Heart left ventricle (tissue), 16 donors: ENCODE measurements around the gene SORCS2. TPM values are rescaled to one million over a fixed set of nuclear protein-coding genes. Genes with fewer than 3 reads are reported as not detected.

ENCODE experiments used
- ATAC-seq, 4 donors: fragments of 200-7000 bp; cut with Tn5 transposase; one replicate each; pipeline ENCODE4 v1.9.1; 2020 to 2022; ENCODE audit warnings: moderate library complexity in 4 of 4, mild to moderate bottlenecking in 3 of 4, moderate number of reproducible peaks in 1 of 4
- DNase-seq, 5 donors: peaks; one replicate each; pipeline ENCODE4 v3.0.0-alpha.2; 2020
- H3K27ac ChIP-seq, 12 donors: fragments of 200-600 bp; sonication (generic) in 4 of 12; one replicate each; pipeline versions ENCODE4 v1.5.0 to v1.8.0; 2016 to 2022; ENCODE audit warnings: mild to moderate bottlenecking in 2 of 12
- H3K27me3 ChIP-seq, 9 donors: fragments of 200-600 bp; sonication (generic) in 2 of 9; one replicate each; pipeline versions ENCODE4 v1.5.1 to v1.8.0; 2016 to 2022; ENCODE audit warnings: mild to moderate bottlenecking in 3 of 9
- H3K36me3 ChIP-seq, 9 donors: fragments of 200-600 bp; sonication (generic) in 2 of 9; one replicate each; pipeline versions ENCODE4 v1.5.0 to v1.8.0; 2018 to 2022; ENCODE audit warnings: mild to moderate bottlenecking in 2 of 9
- H3K4me1 ChIP-seq, 12 donors: fragments of 200-600 bp; sonication (generic) in 4 of 12; one replicate each; pipeline versions ENCODE4 v1.5.0 to v1.8.0; 2016 to 2022; ENCODE audit warnings: mild to moderate bottlenecking in 3 of 12
- H3K4me3 ChIP-seq, 12 donors: fragments of 200-600 bp; sonication (generic) in 4 of 12; one replicate each; pipeline versions ENCODE4 v1.5.0 to v1.8.0; 2017 to 2022; ENCODE audit warnings: mild to moderate bottlenecking in 9 of 12, moderate library complexity in 4 of 12
- H3K9me3 ChIP-seq, 12 donors: fragments of 200-600 bp; sonication (generic) in 4 of 12; one replicate each; pipeline versions ENCODE4 v1.5.0 to v1.8.0; 2016 to 2022; ENCODE audit warnings: mild to moderate bottlenecking in 1 of 12
- POLR2A ChIP-seq, 2 donors: fragments of 450-650 bp; IDR thresholded peaks; one replicate each; pipeline ENCODE4 v1.6.1; 2017; ENCODE audit warnings: antibody characterized with exemption in 2 of 2, mild to moderate bottlenecking in 2 of 2, moderate library complexity in 2 of 2
- WGBS, 4 donors: extraction: QIAGEN DNeasy Blood & Tissue Kit in 2 of 4; methylation state at CpG; one replicate each; pipeline versions ENCODE4 v1.1.5 to v1.1.7; 2013 to 2018; 5-methylcytosine and 5-hydroxymethylcytosine counted together
- intact Hi-C, 10 donors: fragments of 100-400 bp; cut with DNase I; formaldehyde crosslinking; loops; one replicate each; pipeline versions ENCODE4 v1.11.1 to v1.14.2; 2022
- polyA plus RNA-seq, 2 donors: library from polyadenylated mRNA; stranded (reverse); fragments of 200-250 nt; gene quantifications; one replicate each; pipeline ENCODE4 v1.2.3, GENCODE V29; 2013
- total RNA-seq, 9 donors: library from RNA; depleted of rRNA in 2 of 9; stranded (reverse); fragments of >200 nt in 2 of 9; fragmentation: NEBNext Ultra II Directional in 3 of 9; extraction: Animal tissue kit (Norgen Biotek cat#: 25700) in 3 of 9; gene quantifications; one replicate each; pipeline versions ENCODE4 v1.1.0 to v1.2.4, GENCODE V29; 2016 to 2023
- TF ChIP-seq, protein P1 (sequence below), 12 donors: fragments of 200-600 bp; sonication (generic) in 4 of 12; IDR thresholded peaks; one replicate each; pipeline versions ENCODE4 v1.5.0 to v1.8.0; 2018 to 2022; ENCODE audit warnings: antibody characterized with exemption in 12 of 12, mild to moderate bottlenecking in 5 of 12
- donor health status: ischemic (EF 13 %, LVEDD 7.1; RV severe dilation, severe dysfunction).
- donor health status: healthy with polysubstance abuse.
- donor health status: DM: no; HTN: yes; CAD: no.
- donor health status: DM: no; HTN: no; CAD: no.
- donor health status: ischemic (EF 25% LVEDD 6.9; RV normal size, moderate dysfunction).
- donor health status: ischemic (EF 25% LVEDD 5.7; RV mildly dilated, moderate dysfunction).
- donor health status: healthy.
- donor health status: DM: yes; HTN: yes; CAD: no.
- donor health status: ischemic (EF 35%, LVEDD 5.7; RV mildly dilated, moderate dysfunction).
- donor health status: nonischemic (EF 11% LVEDD 7.7; RV severe dilation, severe dysfunction).
- donor health status: DM: yes; HTN: yes; CAD: no.
- donor health status: PGD.
- donor health status: ischemic (EF 29% LVEDD 5.4; RV normal size, mild dysfunction).
- donor health status: nonischemic (EF 23%, LVEDD 6.1; RV moderate dilation, normal function).

SORCS2 gene
- total and polyA plus RNA-seq, 11 donors, result 0.28 to 5.5 (median 2.4) TPM

DNA sequence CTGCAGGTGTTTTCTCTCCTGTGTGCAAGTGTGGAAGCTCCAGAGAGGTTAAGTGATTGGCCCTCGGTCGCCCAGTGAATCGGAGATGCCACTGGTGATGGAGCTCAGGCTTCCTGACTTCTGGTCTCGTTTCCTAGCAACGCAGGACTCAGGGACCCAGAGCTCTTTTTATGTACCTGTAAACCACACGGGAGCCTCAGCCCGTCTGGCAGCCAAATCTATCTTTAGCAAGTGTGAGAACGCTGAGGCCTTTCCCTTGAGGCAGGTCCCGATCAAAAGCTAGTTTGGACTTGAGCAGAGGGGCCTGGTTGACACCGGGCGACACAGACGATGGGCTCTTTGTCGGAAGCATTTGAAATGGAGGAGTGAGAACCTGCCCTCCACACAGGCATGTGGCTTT is 116.8 kb downstream of the SORCS2 start:
- Histone ChIP-seq H3K9me3 (no peaks in the 10 kb centered on the region), H3K27me3 (no peaks in the 10 kb centered on the region), H3K4me1 (peaks cover 0 to 21% (median 4%) of the 10 kb centered on the region in 12 donors), H3K4me3 (no peak overlapping the region), H3K27ac (no peak overlapping the region), H3K36me3 (no peaks in the 10 kb centered on the region)
- intact Hi-C loops, result loop anchor here in 5 of 10 donors (5.0 to 10.0 kb wide), 4 partner anchors 86 to 416 kb away; no protein-coding TSS in a partner anchor
- ATAC-seq (peak; percentile 23 to 73 (median 62)), DNase-seq (peak in 1 of 5 donors; percentile 60)
- 43 to 64% (median 45%) methylated on average over 13 of the region's 13 CpGs for WGBS, 4 donors
- no peak for TF ChIP-seq POLR2A (IDR thresholded peaks at IDR 0.05)

DNA sequence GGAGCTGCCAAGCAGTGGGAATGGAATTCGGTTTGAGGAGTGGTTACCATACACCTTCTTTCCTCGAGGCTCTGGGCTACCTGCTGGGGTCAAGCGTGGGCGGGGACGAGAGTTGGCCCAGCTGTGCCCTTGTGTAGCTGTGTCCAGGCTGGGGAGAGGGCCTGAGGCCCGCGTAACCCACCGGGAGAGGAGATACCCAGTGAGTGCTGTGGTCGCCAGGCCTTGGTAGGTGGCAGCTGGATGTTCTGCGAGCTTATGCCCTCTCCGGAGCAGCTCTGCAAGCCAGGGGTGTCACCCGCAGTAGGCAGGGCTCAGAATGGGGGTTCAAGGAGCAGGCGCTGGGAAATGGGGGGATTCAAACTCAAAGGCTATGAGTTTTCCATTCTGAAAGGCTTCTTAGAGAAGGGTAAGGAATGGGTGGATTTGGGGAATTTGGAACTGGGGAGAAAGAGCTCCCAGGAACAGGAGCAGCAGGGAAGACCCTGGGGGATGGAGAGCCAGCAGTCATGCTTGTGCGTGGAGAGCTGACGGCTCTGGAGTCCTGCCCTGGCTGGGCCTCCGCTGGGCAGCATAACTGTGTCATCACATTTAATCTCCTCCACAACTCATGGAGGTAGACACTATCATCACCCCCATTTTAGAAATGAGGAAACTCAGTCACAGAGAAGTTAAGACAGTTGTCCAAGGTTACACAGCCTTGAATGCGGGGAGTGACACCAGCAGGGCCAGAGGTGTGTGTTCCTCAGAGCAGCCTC is 117.5 kb downstream of the SORCS2 start:
- Histone ChIP-seq H3K27me3 (no peaks in the 10 kb centered on the region), H3K27ac (no peak overlapping the region), H3K36me3 (no peaks in the 10 kb centered on the region), H3K4me3 (no peak overlapping the region), H3K4me1 (peaks cover 0 to 21% (median 4%) of the 10 kb centered on the region in 12 donors), H3K9me3 (no peaks in the 10 kb centered on the region)
- DNase-seq, result no peak
- no peak for TF ChIP-seq POLR2A (IDR thresholded peaks at IDR 0.05)
- TF ChIP-seq, protein P1, sequence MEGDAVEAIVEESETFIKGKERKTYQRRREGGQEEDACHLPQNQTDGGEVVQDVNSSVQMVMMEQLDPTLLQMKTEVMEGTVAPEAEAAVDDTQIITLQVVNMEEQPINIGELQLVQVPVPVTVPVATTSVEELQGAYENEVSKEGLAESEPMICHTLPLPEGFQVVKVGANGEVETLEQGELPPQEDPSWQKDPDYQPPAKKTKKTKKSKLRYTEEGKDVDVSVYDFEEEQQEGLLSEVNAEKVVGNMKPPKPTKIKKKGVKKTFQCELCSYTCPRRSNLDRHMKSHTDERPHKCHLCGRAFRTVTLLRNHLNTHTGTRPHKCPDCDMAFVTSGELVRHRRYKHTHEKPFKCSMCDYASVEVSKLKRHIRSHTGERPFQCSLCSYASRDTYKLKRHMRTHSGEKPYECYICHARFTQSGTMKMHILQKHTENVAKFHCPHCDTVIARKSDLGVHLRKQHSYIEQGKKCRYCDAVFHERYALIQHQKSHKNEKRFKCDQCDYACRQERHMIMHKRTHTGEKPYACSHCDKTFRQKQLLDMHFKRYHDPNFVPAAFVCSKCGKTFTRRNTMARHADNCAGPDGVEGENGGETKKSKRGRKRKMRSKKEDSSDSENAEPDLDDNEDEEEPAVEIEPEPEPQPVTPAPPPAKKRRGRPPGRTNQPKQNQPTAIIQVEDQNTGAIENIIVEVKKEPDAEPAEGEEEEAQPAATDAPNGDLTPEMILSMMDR (IDR thresholded peaks at IDR 0.05), result no peak
- intact Hi-C loops, result loop anchor here in 5 of 10 donors (5.0 to 10.0 kb wide), 4 partner anchors 85 to 415 kb away; no protein-coding TSS in a partner anchor
- ATAC-seq, result no peak
- 80 to 84% (median 82%) methylated on average over 15 to 17 of the region's 17 CpGs for WGBS, 4 donors

DNA sequence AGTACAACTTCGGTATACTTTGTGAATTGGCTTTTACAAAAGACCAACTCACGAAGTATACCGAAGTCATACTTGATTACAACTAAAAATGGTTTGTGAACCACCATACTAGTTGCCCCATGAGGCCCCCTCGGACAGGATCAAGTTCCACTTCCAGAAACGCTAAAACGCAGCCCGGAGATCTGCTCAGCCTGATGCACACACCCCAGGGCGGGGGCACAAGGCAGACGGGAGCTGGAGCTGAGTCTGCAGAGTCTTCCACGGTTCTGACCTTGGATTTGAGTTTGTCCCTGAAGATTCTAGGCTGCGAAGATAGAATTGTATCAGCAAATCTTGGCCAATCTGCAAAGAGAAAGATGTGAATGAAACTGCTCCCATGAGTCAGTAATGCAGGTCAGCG is 118.1 kb downstream of the SORCS2 start:
- Histone ChIP-seq H3K36me3 (no peaks in the 10 kb centered on the region), H3K27ac (no peak overlapping the region), H3K4me3 (no peak overlapping the region), H3K9me3 (no peaks in the 10 kb centered on the region), H3K27me3 (no peaks in the 10 kb centered on the region), H3K4me1 (peaks cover 0 to 21% (median 4%) of the 10 kb centered on the region in 12 donors)
- DNase-seq (no peak), ATAC-seq (no peak)
- 72 to 78% (median 75%) methylated on average over 12 of the region's 12 CpGs for WGBS, 4 donors
- TF ChIP-seq, protein P1 (IDR thresholded peaks at IDR 0.05), result no peak
- intact Hi-C loops, result no loop called here

DNA sequence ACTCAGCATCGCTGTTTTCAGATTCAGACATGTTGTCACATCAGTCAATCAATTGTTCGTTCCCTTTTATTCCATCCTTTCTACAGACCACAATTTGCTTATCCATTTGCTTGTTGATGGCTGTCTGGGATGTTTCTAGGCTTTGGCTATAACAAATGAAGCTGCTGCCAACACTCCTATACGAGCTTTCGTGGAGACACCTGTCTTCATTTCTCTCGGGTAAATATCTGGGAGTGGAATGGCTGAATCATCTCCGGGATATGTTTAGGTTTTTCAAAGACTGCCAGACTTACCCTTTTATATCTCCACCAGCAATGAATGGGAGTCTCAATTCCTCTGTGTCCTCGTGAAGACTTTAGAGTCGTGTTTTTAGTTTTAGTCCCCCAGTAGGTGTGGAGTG is 118.9 kb downstream of the SORCS2 start:
- Histone ChIP-seq H3K36me3 (no peaks in the 10 kb centered on the region), H3K4me1 (peaks cover 0 to 21% (median 4%) of the 10 kb centered on the region in 12 donors), H3K4me3 (no peak overlapping the region), H3K27me3 (no peaks in the 10 kb centered on the region), H3K9me3 (no peaks in the 10 kb centered on the region), H3K27ac (no peak overlapping the region)
- WGBS, 4 donors, result 80 to 87% (median 82%) methylated on average over 8 of the region's 8 CpGs
- intact Hi-C loops, result no loop called here
- no peak for TF ChIP-seq POLR2A (IDR thresholded peaks at IDR 0.05)
- TF ChIP-seq, protein P1 (IDR thresholded peaks at IDR 0.05), result no peak
- DNase-seq (no peak), ATAC-seq (no peak)
